Measurements from ENCODE around the gene OR4C3.

DNA sequence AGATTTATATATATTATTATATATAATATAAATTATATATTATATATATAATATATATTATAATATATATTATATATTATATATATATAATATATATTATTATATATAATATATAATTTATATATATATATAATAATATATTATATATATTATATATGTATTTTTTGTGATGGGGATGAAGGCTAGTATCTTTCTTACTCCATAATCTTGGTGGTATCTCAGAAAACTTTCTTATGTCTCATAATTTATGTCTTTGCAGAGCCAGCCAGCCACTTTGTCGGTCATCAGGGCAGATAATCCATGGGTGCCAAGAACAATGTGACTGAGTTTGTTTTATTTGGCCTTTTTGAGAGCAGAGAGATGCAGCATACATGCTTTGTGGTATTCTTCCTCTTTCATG lies 18.8 kb upstream of the OR4C3 start, which contains the start of gene OR4S1:
- TF ChIP-seq YY1 (IDR thresholded peaks at IDR 0.05; ENCODE audit: borderline replicate concordance in 1 of 3, control insufficient read depth in 1 of 3, extremely low read depth in 1 of 3, insufficient read depth in 3 of 3, insufficient read length in 1 of 3, insufficient replicate concordance in 2 of 3, low read depth in 1 of 3, low read length in 2 of 3) = no peak
- TF ChIP-seq ATF2 (CRISPR knock-in tag; IDR thresholded peaks at IDR 0.05) = no peak
- TF ChIP-seq ZNF277 (CRISPR knock-in tag; IDR thresholded peaks at IDR 0.05; ENCODE audit: borderline replicate concordance) = no peak
- no peak for TF ChIP-seq HNRNPLL (IDR thresholded peaks at IDR 0.05; ENCODE audit: low read depth, low read length, poor library complexity, severe bottlenecking)
- no peak for TF ChIP-seq CREB1 (IDR thresholded peaks at IDR 0.05)
- no peak for TF ChIP-seq CREB1 (CRISPR knock-in tag; IDR thresholded peaks at IDR 0.05)
- TF ChIP-seq CTCF (IDR thresholded peaks at IDR 0.05 in 2 of 3, conservative IDR thresholded peaks at IDR 0.05 in 1 of 3; ENCODE audit: insufficient read depth in 2 of 3, low read depth in 1 of 3, low read length in 3 of 3) = no peak
- no peak for TF ChIP-seq POU5F1 (IDR thresholded peaks at IDR 0.05; ENCODE audit: borderline replicate concordance, low read depth, low read length, partially characterized antibody)
- no peak for TF ChIP-seq TAF1 (IDR thresholded peaks at IDR 0.05; ENCODE audit: control insufficient read depth, extremely low read depth, insufficient read depth, low read length, severe bottlenecking)
- TF ChIP-seq MAZ (CRISPR knock-in tag; conservative IDR thresholded peaks at IDR 0.05 in 1 of 2, IDR thresholded peaks at IDR 0.05 in 1 of 2) = no peak
- no peak for TF ChIP-seq MEF2A (IDR thresholded peaks at IDR 0.05; ENCODE audit: control insufficient read depth, low read depth, low read length)
- TF ChIP-seq KHSRP (IDR thresholded peaks at IDR 0.05) = no peak
- no peak for TF ChIP-seq JUN (IDR thresholded peaks at IDR 0.05; ENCODE audit: borderline replicate concordance, low read depth, low read length)
- TF ChIP-seq JUN (CRISPR knock-in tag; IDR thresholded peaks at IDR 0.05; ENCODE audit: borderline replicate concordance) = no peak
- no peak for TF ChIP-seq CGGBP1 (CRISPR knock-in tag; IDR thresholded peaks at IDR 0.05)
